SK-N-SH (cell line): ENCODE data around the gene PUSL1. TPM values are rescaled to one million over a fixed set of nuclear protein-coding genes. Genes with fewer than 3 reads are reported as not detected.

Experiments used
- CTCF ChIA-PET: fragments of 300-600, 350-600 bp; formaldehyde crosslinking; extraction: SDS; loops from one replicate; lab custom pipeline; 2021; lab: Yijun Ruan, JAX
- POLR2A ChIA-PET: fragments of 350-600 bp; sonication (Branson Sonifier 250); formaldehyde crosslinking; extraction: SDS; loops from one replicate; lab custom pipeline; 2020; ENCODE audit warnings: antibody characterized with exemption, inconsistent platforms; lab: Yijun Ruan, JAX
- DNase-seq: peaks from one replicate; pipeline ENCODE4 v3.0.0; 2012
- H2AFZ ChIP-seq: fragments of 200-600 bp; sonication (generic); 2 replicates; pipeline ENCODE4 v1.8.1; 2016; ENCODE audit warnings: antibody characterized with exemption, mild to moderate bottlenecking, low read depth
- H3F3A ChIP-seq: fragments of 200-600 bp; sonication (generic); replicated peaks from 2 replicates; pipeline ENCODE3; 2016; ENCODE audit warnings: antibody characterized with exemption, mild to moderate bottlenecking; ENCODE audit not compliant: insufficient read depth
- H3K27ac ChIP-seq, 2 experiments: fragments of 200-500 bp in 1 of 2; fragments of 200-600 bp in 1 of 2; sonication (Bioruptor generic) in 1 of 2; sonication (generic), shearing (Covaris generic) in 1 of 2; 2 replicates each; pipeline versions ENCODE4 v1.5.1 to v1.6.1; 2014 to 2016; ENCODE audit warnings: low read depth in 2 of 2, inconsistent platforms in 1 of 2, low read length in 1 of 2, mild to moderate bottlenecking in 1 of 2, mixed read lengths in 1 of 2
- H3K27me3 ChIP-seq: fragments of 200-600 bp; sonication (generic), shearing (Covaris generic); 2 replicates; pipeline ENCODE4 v1.6.1; 2016; ENCODE audit warnings: mixed run types; ENCODE audit not compliant: insufficient read depth
- H3K36me3 ChIP-seq, 2 experiments: fragments of 200-500 bp in 1 of 2; fragments of 200-600 bp in 1 of 2; sonication (Bioruptor generic) in 1 of 2; sonication (generic) in 1 of 2; replicated peaks in 1 of 2; 2 replicates each; pipeline versions ENCODE3 to v1.5.1; 2014 to 2016; ENCODE audit warnings: low read length in 1 of 2, mild to moderate bottlenecking in 1 of 2; ENCODE audit not compliant: insufficient read depth in 2 of 2, control insufficient read depth in 1 of 2
- H3K4me1 ChIP-seq, 2 experiments: fragments of 200-500 bp in 1 of 2; fragments of 200-600 bp in 1 of 2; sonication (Bioruptor generic) in 1 of 2; sonication (generic), shearing (Covaris generic) in 1 of 2; 2 replicates each; pipeline versions ENCODE4 v1.5.1 to v1.6.1; 2014 to 2016; ENCODE audit warnings: low read depth in 1 of 2, low read length in 1 of 2, mixed run types in 1 of 2; ENCODE audit not compliant: insufficient read depth in 2 of 2, control insufficient read depth in 1 of 2
- H3K4me2 ChIP-seq: fragments of 200-600 bp; sonication (generic), shearing (Covaris generic); 2 replicates; pipeline ENCODE4 v1.6.1; 2017; ENCODE audit warnings: mixed run types
- H3K4me3 ChIP-seq, 2 experiments: fragments of 200-500 bp in 1 of 2; fragments of 200-600 bp in 1 of 2; sonication (Bioruptor generic) in 1 of 2; sonication (generic), shearing (Covaris generic) in 1 of 2; 2 replicates each; pipeline versions ENCODE4 v1.5.1 to v1.8.1; 2014 to 2016; ENCODE audit warnings: low read depth in 2 of 2, inconsistent platforms in 1 of 2, low read length in 1 of 2, mild to moderate bottlenecking in 1 of 2, mixed read lengths in 1 of 2, moderate library complexity in 1 of 2
- H3K79me2 ChIP-seq: fragments of 200-600 bp; sonication (generic); 2 replicates; pipeline ENCODE4 v1.8.1; 2017; ENCODE audit warnings: mild to moderate bottlenecking; ENCODE audit not compliant: insufficient read depth
- H3K9ac ChIP-seq: fragments of 200-600 bp; sonication (generic); 2 replicates; pipeline ENCODE4 v1.6.1; 2017; ENCODE audit warnings: mixed run types
- H3K9me2 ChIP-seq: fragments of 200-600 bp; sonication (generic); 2 replicates; pipeline ENCODE4 v1.6.1; 2017; ENCODE audit warnings: mixed run types
- H3K9me3 ChIP-seq: fragments of 200-600 bp; sonication (generic); 2 replicates; pipeline ENCODE4 v1.6.1; 2017; ENCODE audit warnings: mixed run types, mild to moderate bottlenecking, moderate library complexity
- H4K20me1 ChIP-seq: fragments of 200-600 bp; sonication (generic); 2 replicates; pipeline ENCODE4 v1.6.1; 2017; ENCODE audit warnings: mild to moderate bottlenecking, mixed run types; ENCODE audit not compliant: insufficient read depth
- ELF1 ChIP-seq: IDR thresholded peaks from 2 replicates; pipeline ENCODE4 v1.4.0; 2012
- EP300 ChIP-seq, 2 experiments: IDR thresholded peaks; 2 replicates each; pipeline versions ENCODE4 v1.4.0 to v1.6.1; 2012; ENCODE audit warnings: borderline replicate concordance in 1 of 2, low read depth in 1 of 2, low read length in 1 of 2
- FOSL2 ChIP-seq: IDR thresholded peaks from 2 replicates; pipeline ENCODE4 v1.4.0; 2012; ENCODE audit warnings: low read depth, mild to moderate bottlenecking, moderate library complexity, borderline replicate concordance
- FOXM1 ChIP-seq: IDR thresholded peaks from 2 replicates; pipeline ENCODE4 v1.4.0; 2012; ENCODE audit warnings: low read depth, mild to moderate bottlenecking
- GATA2 ChIP-seq: sonication (generic); formaldehyde crosslinking; IDR thresholded peaks from 2 replicates; pipeline ENCODE4 v1.5.0; 2020; ENCODE audit warnings: mild to moderate bottlenecking, missing genetic modification reagents
- JUND ChIP-seq: IDR thresholded peaks from 2 replicates; pipeline ENCODE4 v1.4.0; 2012
- MAX ChIP-seq: IDR thresholded peaks from 2 replicates; pipeline ENCODE4 v1.4.0; 2012; ENCODE audit warnings: low read depth
- MEF2A ChIP-seq: IDR thresholded peaks from 2 replicates; pipeline ENCODE4 v1.4.0; 2012; ENCODE audit warnings: low read depth, borderline replicate concordance
- MXI1 ChIP-seq: IDR thresholded peaks from 2 replicates; pipeline ENCODE4 v1.6.1; 2012; ENCODE audit warnings: mild to moderate bottlenecking, low read depth, low read length, improper control_type of control experiment
- NFIC ChIP-seq: IDR thresholded peaks from 2 replicates; pipeline ENCODE4 v1.4.0; 2012; ENCODE audit warnings: borderline replicate concordance
- NRF1 ChIP-seq: IDR thresholded peaks from 2 replicates; pipeline ENCODE4 v1.6.1; 2012; ENCODE audit warnings: low read depth, mild to moderate bottlenecking, low read length
- PBX3 ChIP-seq: IDR thresholded peaks from 2 replicates; pipeline ENCODE4; 2012
- POLR2AphosphoS5 ChIP-seq: IDR thresholded peaks from 2 replicates; pipeline ENCODE4 v1.6.1; 2012; ENCODE audit warnings: low read depth, low read length
- RXRA ChIP-seq: IDR thresholded peaks from 2 replicates; pipeline ENCODE4 v1.4.0; 2012; ENCODE audit warnings: low read depth, mild to moderate bottlenecking, borderline replicate concordance
- SIN3A ChIP-seq: IDR thresholded peaks from 2 replicates; pipeline ENCODE4 v1.6.1; 2012; ENCODE audit warnings: low read depth, mild to moderate bottlenecking, low read length, moderate library complexity, borderline replicate concordance
- TCF12 ChIP-seq: IDR thresholded peaks from 2 replicates; pipeline ENCODE4 v1.4.0; 2012
- TEAD4 ChIP-seq: IDR thresholded peaks from 2 replicates; pipeline ENCODE4 v1.4.0; 2012; ENCODE audit warnings: mild to moderate bottlenecking, borderline replicate concordance; ENCODE audit not compliant: insufficient read depth
- YY1 ChIP-seq: IDR thresholded peaks from 2 replicates; pipeline ENCODE4 v1.4.0; 2012; ENCODE audit warnings: low read depth, mild to moderate bottlenecking
- ZBTB33 ChIP-seq: IDR thresholded peaks from 2 replicates; pipeline ENCODE4 v1.4.0; 2012; ENCODE audit warnings: low read depth, borderline replicate concordance
- WGBS: methylation state at CpG from one replicate; pipeline ENCODE4 v1.1.6; 2017; ENCODE audit warnings: low lambda C conversion rate; 5-methylcytosine and 5-hydroxymethylcytosine counted together
- polyA plus RNA-seq, 3 experiments: library from polyadenylated mRNA; depleted of rRNA; stranded (reverse); fragments of >200 nt; gene quantifications; 2 replicates each; pipeline ENCODE4 v1.2.3, GENCODE V29; 2012

The PUSL1 gene
- polyA plus RNA-seq, 1 of the 3 experiments (the other 2 are of a cell fraction): 19.0 TPM

- H3K27ac ChIP-seq: no peak overlapping the region
These were observed 44.5 kb downstream of the PUSL1 start for GRCh38 chr1:1352786-1353388.

GRCh38 chr1:1353389-1354151, 45.2 kb downstream of the PUSL1 start:
- no peak for DNase-seq
- 83% methylated on average over 5 of the region's 28 CpGs for WGBS
- Histone ChIP-seq H3K79me2 (peaks cover 3% of the 10 kb centered on the region; the same call in 1 of the 2 replicates), H3F3A (peaks cover 5% of the 10 kb centered on the region), H3K4me1 (peaks cover 0 to 41% of the 10 kb centered on the region in 2 experiments; a peak in 1 of 4 replicates), H3K9me3 (no peaks in the 10 kb centered on the region), H2AFZ (no peak overlapping the region), H3K36me3 (no peaks in the 10 kb centered on the region), H3K4me2 (no peak overlapping the region), H3K4me3 (no peak overlapping the region), H3K27ac (no peak overlapping the region), H4K20me1 (no peaks in the 10 kb centered on the region), H3K9ac (no peak overlapping the region), H3K9me2 (no peaks in the 10 kb centered on the region), H3K27me3 (no peaks in the 10 kb centered on the region)
- CTCF ChIA-PET: interaction anchor here (0.6 to 5.1 kb wide), 3 partner anchors 8 to 24 kb away, joined by 3 to 48 read pairs (median 10); no protein-coding TSS in a partner anchor
- POLR2A ChIA-PET: no interaction called here
- no peak for TF ChIP-seq FOXM1
- TF ChIP-seq GATA2 (CRISPR knock-in tag): no peak
- no peak for TF ChIP-seq MEF2A
- no peak for TF ChIP-seq JUND
- no peak for TF ChIP-seq ZBTB33
- TF ChIP-seq PBX3: no peak
- no peak for TF ChIP-seq MAX
- no peak for TF ChIP-seq TCF12
- no peak for TF ChIP-seq SIN3A
- no peak for TF ChIP-seq FOSL2
- TF ChIP-seq EP300 (IDR thresholded peaks at IDR 0.05; ENCODE audit: borderline replicate concordance in 1 of 2, low read depth in 1 of 2, low read length in 1 of 2): no peak
- TF ChIP-seq NFIC: no peak
- TF ChIP-seq RXRA: no peak
- no peak for TF ChIP-seq MXI1
- no peak for TF ChIP-seq TEAD4
- TF ChIP-seq ELF1: no peak
- no peak for TF ChIP-seq NRF1

More at GRCh38 chr1:1352786-1353388, 44.5 kb downstream of the PUSL1 start:
- Histone ChIP-seq H3F3A (peaks cover 5% of the 10 kb centered on the region), H2AFZ (no peak overlapping the region), H3K9me2 (no peaks in the 10 kb centered on the region), H3K9me3 (no peaks in the 10 kb centered on the region), H3K27me3 (no peaks in the 10 kb centered on the region), H3K4me1 (peaks cover 0 to 40% of the 10 kb centered on the region in 2 experiments; a peak in 1 of 4 replicates), H3K36me3 (no peaks in the 10 kb centered on the region), H3K4me2 (no peak overlapping the region), H3K79me2 (peaks cover 10% of the 10 kb centered on the region), H3K4me3 (no peak overlapping the region), H4K20me1 (peaks cover 2% of the 10 kb centered on the region; the same call in 1 of the 2 replicates), H3K9ac (no peak overlapping the region)
- DNase-seq: no peak
- CTCF ChIA-PET: interaction anchor here (1.7 to 5.1 kb wide), 2 partner anchors 19 to 22 kb away, joined by 8 to 48 read pairs; partner anchors contain the start of gene AURKAIP1
- POLR2A ChIA-PET: interaction anchor here (0.6 kb wide), 1 partner anchor 23 kb away, joined by 3 read pairs; no protein-coding TSS in a partner anchor
- 100% methylated on average over 1 of the region's 5 CpGs for WGBS
- peak; percentile 34; the same call in 1 of the 2 replicates for TF ChIP-seq POLR2AphosphoS5
- TF ChIP-seq PBX3: peak; percentile 14; the same call in 1 of the 2 replicates
- no peak for TF ChIP-seq YY1
